GM12878 (cell line): ENCODE data around the gene GRXCR1. TPM values are rescaled to one million over a fixed set of nuclear protein-coding genes. Genes with fewer than 3 reads are reported as not detected.

ENCODE experiments used
- ATAC-seq: fragments of 200-7000 bp; cut with Tn5 transposase; 3 replicates; pipeline ENCODE4 v1.9.1; 2020; ENCODE audit warnings: mild to moderate bottlenecking, moderate library complexity
- BruUV-seq: library from RNA; stranded (reverse); fragments of 400-500 nt; replicated peaks from 2 replicates; lab custom pipeline; 2021; lab: Mats Ljungman, UMichigan
- CTCF ChIA-PET: fragments of 300-600 bp; sonication (Branson Sonifier 250); formaldehyde crosslinking; extraction: SDS; loops from one replicate; lab custom pipeline; 2021; ENCODE audit warnings: inconsistent platforms; lab: Yijun Ruan, JAX
- POLR2A ChIA-PET: fragments of 350-600 bp; formaldehyde crosslinking; extraction: SDS; loops from one replicate; lab custom pipeline; 2021; ENCODE audit warnings: inconsistent platforms; lab: Charles Lee
- RAD21 ChIA-PET: fragments of 300-600 bp; sonication (Branson Sonifier 250); formaldehyde crosslinking; loops from one replicate; lab custom pipeline; 2023; ENCODE audit warnings: antibody characterized with exemption; ENCODE audit not compliant: unreplicated experiment; lab: Charles Lee
- SMC1A ChIA-PET: fragments of 300-600 bp; sonication (Branson Sonifier 250); formaldehyde crosslinking; loops from one replicate; lab custom pipeline; 2023; ENCODE audit not compliant: unreplicated experiment, uncharacterized antibody; lab: Charles Lee
- DNase-seq: peaks from one replicate; pipeline ENCODE4 v3.0.0-alpha.2; 2011; ENCODE audit warnings: low read depth, low spot score
- FAIRE-seq: peaks from 3 replicates; lab custom pipeline; 2011; peaks lifted over from hg19 to GRCh38; lab: Jason Lieb, UNC
- H2AFZ ChIP-seq: 2 replicates; pipeline ENCODE4 v1.6.0; 2011; ENCODE audit warnings: low read depth, low read length, control low read depth; ENCODE audit not compliant: control insufficient read depth
- H3K27ac ChIP-seq: 2 replicates; pipeline ENCODE4 v1.5.1; 2011; ENCODE audit warnings: control low read depth; ENCODE audit not compliant: control insufficient read depth, insufficient read depth
- H3K27me3 ChIP-seq, 2 experiments: replicated peaks in 1 of 2; 2 replicates each; pipeline versions ENCODE4 v1.6.0 to v1.6.1; 2011; ENCODE audit warnings: low read length in 1 of 2; ENCODE audit not compliant: control insufficient read depth in 2 of 2, insufficient read depth in 2 of 2
- H3K36me3 ChIP-seq, 2 experiments: 2 replicates each; pipeline ENCODE4 v1.5.1; 2011; ENCODE audit warnings: low read length in 1 of 2; ENCODE audit not compliant: control insufficient read depth in 2 of 2, insufficient read depth in 2 of 2
- H3K4me1 ChIP-seq: 2 replicates; pipeline ENCODE4 v1.6.1; 2011; ENCODE audit warnings: mild to moderate bottlenecking, low read length, moderate library complexity, mixed read lengths; ENCODE audit not compliant: control insufficient read depth, insufficient read depth
- H3K4me2 ChIP-seq: 2 replicates; pipeline ENCODE4 v1.6.0; 2011; ENCODE audit warnings: control low read depth; ENCODE audit not compliant: control insufficient read depth, insufficient read depth
- H3K4me3 ChIP-seq: fragments of 200-600 bp; sonication (generic); 2 replicates; pipeline ENCODE4 v1.5.1; 2016
- H3K79me2 ChIP-seq: 2 replicates; pipeline ENCODE4 v1.6.0; 2011; ENCODE audit warnings: low read length; ENCODE audit not compliant: control insufficient read depth, insufficient read depth
- H3K9ac ChIP-seq: 2 replicates; pipeline ENCODE4 v1.8.0; 2011; ENCODE audit warnings: low read length, control low read depth, mixed read lengths; ENCODE audit not compliant: control insufficient read depth, insufficient read depth
- H3K9me3 ChIP-seq: replicated peaks from 3 replicates; pipeline ENCODE4 v1.5.1; 2011; ENCODE audit warnings: mild to moderate bottlenecking, low read length; ENCODE audit not compliant: control insufficient read depth, insufficient read depth
- H4K20me1 ChIP-seq: 2 replicates; pipeline ENCODE4 v1.6.0; 2011; ENCODE audit not compliant: control insufficient read depth, insufficient read depth
- BRCA1 ChIP-seq: IDR thresholded peaks from 2 replicates; pipeline ENCODE4 v1.6.1; 2011; ENCODE audit warnings: low read depth, low read length, improper control_type of control experiment
- CHD2 ChIP-seq: IDR thresholded peaks from 2 replicates; pipeline ENCODE4 v1.6.1; 2011; ENCODE audit warnings: low read depth, low read length, improper control_type of control experiment, borderline replicate concordance
- ETV6 ChIP-seq, 2 experiments: fragments of 450-650 bp in 1 of 2; IDR thresholded peaks in 1 of 2; conservative IDR thresholded peaks in 1 of 2; 2 replicates each; pipeline ENCODE4 v1.6.1; 2014; ENCODE audit warnings: antibody characterized with exemption in 1 of 2, borderline replicate concordance in 1 of 2, low read depth in 1 of 2, mild to moderate bottlenecking in 1 of 2, moderate library complexity in 1 of 2
- GABPA ChIP-seq: IDR thresholded peaks from 2 replicates; pipeline ENCODE4 v1.6.1; 2014; ENCODE audit warnings: antibody characterized with exemption, low read depth, mild to moderate bottlenecking, inconsistent platforms
- HCFC1 ChIP-seq: fragments of 150-350 bp; IDR thresholded peaks from 2 replicates; pipeline ENCODE4 v1.6.1; 2014; ENCODE audit warnings: low read length
- IKZF2 ChIP-seq, 2 experiments: fragments of 450-650 bp; IDR thresholded peaks; 2 replicates each; pipeline ENCODE4 v1.6.1; 2017; ENCODE audit warnings: mild to moderate bottlenecking in 2 of 2, moderate library complexity in 2 of 2
- KDM1A ChIP-seq: fragments of 200-600 bp; sonication (generic); IDR thresholded peaks from 2 replicates; pipeline ENCODE4 v1.6.1; 2016; ENCODE audit warnings: borderline replicate concordance
- NFYB ChIP-seq: IDR thresholded peaks from 2 replicates; pipeline ENCODE4 v1.6.1; 2011; ENCODE audit warnings: low read depth, mild to moderate bottlenecking, low read length, improper control_type of control experiment, moderate library complexity; ENCODE audit not compliant: insufficient read depth
- PML ChIP-seq: IDR thresholded peaks from 2 replicates; pipeline ENCODE4 v1.6.1; 2012; ENCODE audit warnings: low read length, inconsistent platforms
- RAD21 ChIP-seq: IDR thresholded peaks from 2 replicates; pipeline ENCODE4 v1.6.1; 2011; ENCODE audit warnings: mild to moderate bottlenecking, low read depth, low read length, moderate library complexity; ENCODE audit not compliant: insufficient read depth
- TAF1 ChIP-seq: IDR thresholded peaks from 2 replicates; pipeline ENCODE4 v1.6.1; 2011; ENCODE audit warnings: mild to moderate bottlenecking, low read depth, low read length, borderline replicate concordance
- TCF12 ChIP-seq: IDR thresholded peaks from 2 replicates; pipeline ENCODE4 v1.6.1; 2011; ENCODE audit warnings: low read depth, mild to moderate bottlenecking, low read length
- ZNF274 ChIP-seq: IDR thresholded peaks from one replicate; pipeline ENCODE4 v1.8.0; 2011; ENCODE audit not compliant: insufficient read length, insufficient read depth
- ZZZ3 ChIP-seq: IDR thresholded peaks from 2 replicates; pipeline ENCODE4 v1.6.1; 2011; ENCODE audit warnings: low read depth; ENCODE audit not compliant: control insufficient read depth, insufficient read length
- WGBS: methylation state at CpG from one replicate; pipeline ENCODE4 v1.1.6; 2016; ENCODE audit warnings: low lambda C conversion rate; ENCODE audit not compliant: insufficient replicate concordance, insufficient coverage; ENCODE audit errors: missing lambda C conversion rate; 5-methylcytosine and 5-hydroxymethylcytosine counted together
- in situ Hi-C: fragments of 300-500 bp; cut with MboI; formaldehyde crosslinking; loops from 9 replicates; pipeline ENCODE4 v1.14.3; 2018; ENCODE audit warnings: mixed read lengths
- intact Hi-C: fragments of 100-400 bp; cut with micrococcal nuclease; formaldehyde crosslinking; loops from one replicate; pipeline ENCODE4 v1.14.2; 2022; ENCODE audit not compliant: unreplicated experiment
- polyA plus RNA-seq, 11 experiments: library from polyadenylated mRNA; depleted of rRNA in 4 of 11; unstranded in 6 of 11; stranded (reverse) in 5 of 11; fragments of >200 nt; fragmentation: Nextera tagmentation in 4 of 11; fragmentation: Illumina TruSeq in 1 of 11; extraction: Ambion mirVana in 4 of 11; extraction: Trizol in 1 of 11; gene quantifications; 1 replicate in 1 of 11; 2 replicates in 10 of 11; pipeline versions ENCODE4 v1.2.1 to v1.2.3, GENCODE V29; 2011 to 2016; ENCODE audit warnings: inconsistent platforms in 2 of 11, missing spikeins in 2 of 11, low read depth in 1 of 11
- total RNA-seq, 4 experiments: library from RNA; depleted of rRNA in 3 of 4; stranded (reverse); fragments of >200 nt in 3 of 4; fragmentation: Illumina TruSeq in 1 of 4; extraction: Trizol in 1 of 4; gene quantifications; 2 replicates each; pipeline versions ENCODE4 v1.2.1 to v1.2.3, GENCODE V29; 2013 to 2021
- TF ChIP-seq, protein P1 (sequence below): fragments of 450-650 bp; IDR thresholded peaks from 2 replicates; pipeline ENCODE4 v1.6.1; 2016; ENCODE audit warnings: mild to moderate bottlenecking
- TF ChIP-seq, protein P2 (sequence below): IDR thresholded peaks from 2 replicates; pipeline ENCODE4 v1.6.1; 2012; ENCODE audit warnings: low read length, inconsistent platforms

The GRXCR1 gene
- total and polyA plus RNA-seq, 10 of the 15 experiments (the other 5 are each of a cell fraction or from before 2014, with no cell fraction given), result not detected

DNA sequence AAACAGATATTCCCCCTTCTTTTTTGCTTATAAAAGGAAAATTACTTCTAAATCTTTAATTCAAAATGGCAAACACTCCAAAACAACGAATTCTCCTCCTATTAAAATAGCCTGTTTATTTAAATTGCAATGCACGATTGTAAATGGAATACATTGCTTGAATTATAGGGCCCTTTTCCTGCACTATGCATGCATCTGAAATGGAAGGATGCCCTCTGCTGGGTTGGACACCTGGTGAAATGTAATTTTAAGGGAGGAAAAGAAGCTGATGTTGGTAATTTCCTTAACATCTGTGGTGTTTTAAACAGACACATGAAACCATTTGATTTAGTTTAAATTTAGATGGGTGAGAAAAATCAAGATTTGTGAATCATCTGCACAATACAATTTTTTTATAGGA, 72.8 kb downstream of the GRXCR1 start:
- H2AFZ ChIP-seq, result no peak overlapping the region
- intact Hi-C loops (no loop called here), in situ Hi-C loops (no loop called here)
- ATAC-seq (no peak), FAIRE-seq (no peak), DNase-seq (no peak)
- no peaks in the 10 kb centered on the region for H3K36me3 ChIP-seq
- 0% methylated on average over 2 of the region's 2 CpGs for WGBS
- H3K4me2 ChIP-seq, result no peak overlapping the region
- H3K4me3 ChIP-seq, result no peak overlapping the region
- no peak overlapping the region for H3K27ac ChIP-seq
- no peaks in the 10 kb centered on the region for H3K4me1 ChIP-seq
- no peak overlapping the region for H3K9ac ChIP-seq
- no peaks in the 10 kb centered on the region for H3K79me2 ChIP-seq
- peak; percentile 27; the same call in 1 of the 2 replicates for TF ChIP-seq RAD21
- TF ChIP-seq GABPA, result no peak
- TF ChIP-seq ETV6 (conservative IDR thresholded peaks at IDR 0.05 in 1 of 2, IDR thresholded peaks at IDR 0.05 in 1 of 2; ENCODE audit: borderline replicate concordance in 1 of 2, low read depth in 1 of 2), result no peak
- TF ChIP-seq, all 136 proteins: peak for 1
- Histone ChIP-seq H3K9me3 (no peaks in the 10 kb centered on the region), H3K27me3 (no peaks in the 10 kb centered on the region), H4K20me1 (no peaks in the 10 kb centered on the region)
- POLR2A ChIA-PET, result interaction anchor here (0.6 kb wide), 1 partner anchor 1972 kb away, joined by 4 read pairs; no protein-coding TSS in a partner anchor
- RAD21 ChIA-PET, result interaction anchor here (1.0 kb wide), 1 partner anchor 148 kb away, joined by 3 read pairs; no protein-coding TSS in a partner anchor
- SMC1A ChIA-PET, result no interaction called here
- CTCF ChIA-PET, result interaction anchor here (0.7 to 1.0 kb wide), 2 partner anchors 397 to 1253 kb away, joined by 3 read pairs; no protein-coding TSS in a partner anchor
- BruUV-seq, result no TSS peak

DNA sequence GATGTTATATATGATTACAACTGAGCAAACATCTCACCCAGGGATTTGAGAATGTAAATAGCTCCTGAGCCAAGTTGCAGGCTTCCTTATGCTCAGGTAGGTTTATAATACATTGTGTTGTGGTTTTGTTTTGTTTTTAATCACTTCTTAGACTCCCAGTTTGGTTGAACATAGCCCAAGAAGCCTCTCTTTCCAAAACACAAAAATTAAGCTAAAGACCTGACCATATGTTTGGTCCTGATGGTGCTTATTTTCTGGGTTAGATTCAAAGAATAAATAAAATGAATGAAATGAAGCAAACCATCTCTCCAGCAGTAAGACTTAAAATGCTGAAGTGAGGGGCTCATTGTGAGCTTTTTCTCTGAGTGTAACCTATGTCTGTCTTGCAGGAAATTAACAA, 93.5 kb downstream of the GRXCR1 start:
- BruUV-seq, result no TSS peak
- ChIA-PET POLR2A (no interaction called here), SMC1A (no interaction called here), RAD21 (no interaction called here), CTCF (no interaction called here)
- in situ Hi-C loops, result no loop called here
- Histone ChIP-seq H2AFZ (no peak overlapping the region), H3K36me3 (no peaks in the 10 kb centered on the region), H3K4me2 (no peak overlapping the region), H3K27ac (no peak overlapping the region), H4K20me1 (no peaks in the 10 kb centered on the region), H3K79me2 (no peaks in the 10 kb centered on the region), H3K4me1 (no peaks in the 10 kb centered on the region), H3K9me3 (no peaks in the 10 kb centered on the region; the same call in 2 of the 3 replicates), H3K9ac (no peak overlapping the region), H3K27me3 (no peaks in the 10 kb centered on the region), H3K4me3 (no peak overlapping the region)
- intact Hi-C loops, result no loop called here
- FAIRE-seq (no peak), ATAC-seq (no peak), DNase-seq (no peak)
- TF ChIP-seq BRCA1, result no peak
- TF ChIP-seq TCF12, result no peak
- TF ChIP-seq, protein P1, sequence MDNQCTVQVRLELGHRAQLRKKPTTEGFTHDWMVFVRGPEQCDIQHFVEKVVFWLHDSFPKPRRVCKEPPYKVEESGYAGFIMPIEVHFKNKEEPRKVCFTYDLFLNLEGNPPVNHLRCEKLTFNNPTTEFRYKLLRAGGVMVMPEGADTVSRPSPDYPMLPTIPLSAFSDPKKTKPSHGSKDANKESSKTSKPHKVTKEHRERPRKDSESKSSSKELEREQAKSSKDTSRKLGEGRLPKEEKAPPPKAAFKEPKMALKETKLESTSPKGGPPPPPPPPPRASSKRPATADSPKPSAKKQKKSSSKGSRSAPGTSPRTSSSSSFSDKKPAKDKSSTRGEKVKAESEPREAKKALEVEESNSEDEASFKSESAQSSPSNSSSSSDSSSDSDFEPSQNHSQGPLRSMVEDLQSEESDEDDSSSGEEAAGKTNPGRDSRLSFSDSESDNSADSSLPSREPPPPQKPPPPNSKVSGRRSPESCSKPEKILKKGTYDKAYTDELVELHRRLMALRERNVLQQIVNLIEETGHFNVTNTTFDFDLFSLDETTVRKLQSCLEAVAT, result no peak
- no peak for TF ChIP-seq PML
- no peak for TF ChIP-seq ZZZ3
- TF ChIP-seq ZNF274, result no peak
- no peak for TF ChIP-seq NFYB
- no peak for TF ChIP-seq TAF1
- TF ChIP-seq IKZF2 (IDR thresholded peaks at IDR 0.05), result no peak
- TF ChIP-seq KDM1A, result no peak
- TF ChIP-seq, protein P2, sequence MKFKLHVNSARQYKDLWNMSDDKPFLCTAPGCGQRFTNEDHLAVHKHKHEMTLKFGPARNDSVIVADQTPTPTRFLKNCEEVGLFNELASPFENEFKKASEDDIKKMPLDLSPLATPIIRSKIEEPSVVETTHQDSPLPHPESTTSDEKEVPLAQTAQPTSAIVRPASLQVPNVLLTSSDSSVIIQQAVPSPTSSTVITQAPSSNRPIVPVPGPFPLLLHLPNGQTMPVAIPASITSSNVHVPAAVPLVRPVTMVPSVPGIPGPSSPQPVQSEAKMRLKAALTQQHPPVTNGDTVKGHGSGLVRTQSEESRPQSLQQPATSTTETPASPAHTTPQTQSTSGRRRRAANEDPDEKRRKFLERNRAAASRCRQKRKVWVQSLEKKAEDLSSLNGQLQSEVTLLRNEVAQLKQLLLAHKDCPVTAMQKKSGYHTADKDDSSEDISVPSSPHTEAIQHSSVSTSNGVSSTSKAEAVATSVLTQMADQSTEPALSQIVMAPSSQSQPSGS, result no peak
- no peak for TF ChIP-seq HCFC1
- no peak for TF ChIP-seq CHD2
